Measurements from ENCODE around the gene TRNT1.

The TRNT1 gene

DNA sequence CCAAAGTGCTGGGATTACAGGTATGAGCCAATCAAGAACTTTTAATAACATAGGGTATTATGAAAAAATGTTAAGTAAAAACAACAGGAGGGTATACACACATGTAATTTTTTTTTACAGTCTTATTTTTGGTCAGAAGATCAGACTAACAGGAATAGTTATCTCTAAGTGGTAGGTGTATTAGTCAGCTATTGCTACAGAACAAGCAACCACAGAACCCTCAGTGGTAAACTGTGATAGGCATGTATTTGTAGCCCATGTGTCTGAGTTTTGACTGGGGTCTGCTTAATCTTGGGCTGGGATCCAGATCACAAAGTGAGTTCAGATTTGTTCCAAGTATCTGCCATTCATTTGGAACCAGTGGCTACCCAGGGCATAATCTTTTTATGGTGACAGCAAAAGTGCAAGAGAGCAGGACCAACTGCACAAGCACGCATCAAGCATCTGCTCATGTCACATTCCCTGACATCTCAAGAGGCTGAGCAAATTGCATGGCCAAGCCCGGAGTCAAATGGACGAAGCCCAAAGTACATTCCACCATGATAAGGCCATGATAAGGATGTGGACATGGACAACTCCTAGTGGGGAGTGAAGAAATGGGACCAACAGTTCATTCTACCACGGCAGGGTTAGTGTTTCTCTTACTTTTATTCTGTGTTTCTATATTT, 13.6 kb upstream of the TRNT1 start:
- DNase-seq: no peak

DNA sequence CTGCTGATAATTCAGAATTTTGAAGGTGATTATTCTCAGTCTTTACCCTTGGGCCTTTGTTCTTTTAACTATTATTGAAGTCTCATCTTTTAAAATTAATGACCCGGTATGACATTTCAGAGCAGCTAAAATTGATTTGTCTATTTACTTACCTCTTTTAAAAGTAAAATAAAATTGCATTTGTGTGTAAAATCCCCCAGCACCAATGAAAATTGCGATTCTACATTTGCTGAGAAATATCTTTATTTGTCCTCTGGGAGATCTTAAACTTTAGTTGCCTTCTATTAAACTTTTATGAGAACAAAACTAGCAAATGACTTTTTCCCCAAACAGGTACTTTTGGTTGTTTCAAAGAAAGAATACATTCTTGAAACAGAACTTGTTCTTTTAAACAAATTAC, 9.1 kb upstream of the TRNT1 start:
- no peak for DNase-seq

DNA sequence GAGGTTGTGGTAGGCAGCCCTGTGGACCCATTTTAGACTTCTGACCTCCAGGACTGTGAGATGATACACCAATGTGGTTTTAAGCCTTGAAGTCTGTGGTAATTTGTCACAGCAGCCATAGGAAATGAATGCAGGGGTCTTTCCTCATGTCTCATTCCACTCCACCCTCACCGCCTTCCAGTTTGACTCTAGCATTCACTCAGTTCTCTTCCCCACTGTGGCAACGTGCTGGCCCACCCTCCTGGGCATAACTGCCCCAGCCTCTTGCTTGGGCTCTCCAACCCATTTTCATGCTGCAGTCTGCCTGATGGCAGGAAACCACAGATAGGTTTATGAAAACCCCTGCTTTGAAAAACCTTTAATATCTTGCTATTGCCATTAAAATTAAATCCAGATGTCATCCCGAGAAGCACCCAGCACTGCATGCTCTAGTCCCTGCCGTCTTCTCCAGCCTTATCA, 7.3 kb upstream of the TRNT1 start:
- DNase-seq: no peak

DNA sequence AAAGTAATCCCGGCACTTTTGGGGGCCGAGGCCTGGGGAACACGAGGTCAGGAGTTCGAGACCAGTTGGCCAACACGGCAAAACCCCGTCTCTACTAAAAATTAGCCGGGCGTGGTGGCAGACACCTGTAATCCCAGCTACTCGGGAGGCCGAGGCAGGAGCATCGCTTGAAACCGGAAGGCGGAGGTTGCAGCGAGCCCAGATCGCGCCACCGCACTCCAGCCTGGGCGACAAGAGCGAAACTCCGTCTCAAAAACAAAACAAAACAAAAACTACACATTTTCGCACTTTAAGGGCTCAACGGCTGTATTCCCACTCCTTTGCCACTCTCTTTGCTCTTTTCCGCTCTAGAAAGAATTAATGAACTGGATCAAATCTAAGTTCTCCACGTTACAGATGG, 763 bp upstream of the TRNT1 start:
- DNase-seq: no peak

DNA sequence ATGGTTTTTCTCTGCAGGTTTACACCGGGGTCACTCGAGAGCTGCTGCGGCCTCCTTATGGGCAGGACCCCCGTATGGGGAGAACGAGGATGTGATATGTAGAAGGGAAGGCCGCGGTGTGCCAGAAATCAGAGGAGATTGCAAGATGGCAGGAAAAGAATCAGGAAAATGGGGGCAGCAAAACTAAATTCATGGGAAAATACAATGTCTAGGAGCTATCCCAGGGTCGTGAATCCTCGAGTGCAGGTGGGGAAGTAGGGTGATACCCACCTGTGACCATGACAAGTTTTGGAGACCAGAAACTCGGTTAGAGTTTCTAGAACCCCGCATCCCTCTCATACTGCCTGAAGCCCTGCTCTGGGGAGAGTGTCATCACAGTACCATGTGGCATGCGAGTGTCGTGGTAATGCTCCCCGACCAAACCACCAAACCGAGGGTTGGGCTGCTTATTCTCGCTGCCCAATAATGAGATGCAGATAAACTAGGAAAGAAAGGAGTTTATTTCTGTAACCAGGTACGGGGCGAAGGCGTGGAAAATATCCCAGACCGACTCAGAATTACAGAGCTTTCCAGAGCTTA, 781 bp downstream of the TRNT1 start:
- no peak for DNase-seq

DNA sequence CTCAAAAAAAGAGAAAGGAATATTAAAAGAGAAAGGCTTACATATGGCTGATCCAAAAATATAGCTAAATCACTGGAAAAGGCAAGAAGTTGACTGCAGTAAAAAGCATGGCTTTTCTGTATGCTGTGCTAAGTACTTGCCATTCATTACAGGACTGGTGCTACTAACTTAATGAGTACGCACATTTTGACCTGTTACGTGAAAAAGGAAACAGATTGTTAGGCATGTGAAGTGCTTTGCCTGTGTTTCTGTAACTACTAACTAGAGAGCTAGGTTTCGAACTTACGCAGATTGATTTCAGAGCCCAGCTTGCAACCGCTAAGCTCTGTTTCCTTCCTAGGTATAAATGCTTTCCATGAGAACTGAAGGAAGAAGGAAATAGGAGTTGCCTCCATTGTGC, 2.8 kb downstream of the TRNT1 start:
- no peak for DNase-seq

DNA sequence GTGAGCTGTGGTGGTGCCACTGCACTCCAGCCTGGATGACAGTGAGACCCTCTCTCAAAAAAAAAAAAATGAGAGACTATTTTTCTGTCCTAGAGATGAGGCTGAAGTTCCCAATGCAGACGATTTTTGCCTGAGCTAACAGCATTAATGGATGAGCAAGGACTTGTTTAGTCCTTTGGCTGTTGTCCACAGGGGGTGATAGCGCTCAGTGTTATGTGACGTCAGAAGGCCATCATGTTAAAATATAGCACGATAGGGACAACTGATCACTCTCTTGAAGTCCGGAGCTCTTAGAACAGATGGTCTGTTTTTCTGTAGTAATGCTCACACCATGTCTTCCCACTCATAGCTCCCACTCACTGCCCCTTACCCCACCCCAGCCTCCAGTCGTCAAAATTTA, 6.8 kb downstream of the TRNT1 start:
- DNase-seq: no peak

DNA sequence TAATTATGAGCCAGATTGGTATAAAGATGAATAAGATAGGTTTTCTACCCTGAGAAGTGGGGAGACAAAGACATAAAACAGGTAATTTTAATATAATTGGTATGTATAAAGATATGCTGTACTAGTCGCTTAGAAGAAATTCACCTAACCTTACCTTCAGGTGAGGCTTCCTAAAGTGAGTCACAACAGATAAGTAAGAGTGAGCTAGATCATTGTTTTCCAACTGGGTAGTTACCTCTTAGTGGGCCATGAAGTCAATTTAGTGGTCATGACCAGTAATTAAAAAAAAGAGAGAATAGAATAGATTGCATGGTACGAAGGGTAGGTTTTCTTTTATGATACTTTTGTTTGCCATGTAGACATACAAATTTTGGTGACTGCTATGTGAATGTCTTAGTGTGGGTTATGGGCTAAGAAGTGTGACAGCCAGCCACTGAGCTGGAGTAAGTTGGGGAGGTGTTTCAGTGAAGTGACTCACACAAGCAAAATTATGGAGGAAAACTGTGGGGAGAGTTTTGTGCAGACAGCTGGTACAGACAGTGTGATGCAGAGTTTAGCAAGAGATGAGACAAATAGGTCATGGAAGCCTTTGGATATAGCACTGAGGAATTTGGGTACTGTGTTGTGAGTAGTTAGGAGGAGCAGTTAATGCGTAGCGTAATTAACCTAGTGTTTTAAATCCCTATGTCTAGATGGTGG, 8.2 kb downstream of the TRNT1 start:
- no peak for DNase-seq

DNA sequence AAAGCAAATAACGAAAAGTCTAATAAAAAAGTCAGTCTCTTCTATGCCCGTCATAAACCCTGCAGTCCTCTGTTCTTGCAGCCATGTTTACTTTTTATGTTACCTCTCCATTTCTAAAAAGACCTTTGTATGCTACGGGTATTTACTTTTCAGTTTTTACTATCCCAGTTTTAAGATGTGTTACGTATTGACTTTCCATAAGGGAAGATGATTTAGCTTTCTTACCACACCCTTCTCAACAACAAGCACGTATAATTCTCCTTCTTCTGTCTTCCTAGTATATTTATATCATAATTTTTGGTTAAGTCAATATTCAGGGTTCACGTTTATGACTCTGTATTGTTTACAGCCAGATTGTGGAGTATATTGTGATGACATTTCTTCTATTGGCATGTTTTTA, 10.8 kb downstream of the TRNT1 start:
- DNase-seq: no peak

DNA sequence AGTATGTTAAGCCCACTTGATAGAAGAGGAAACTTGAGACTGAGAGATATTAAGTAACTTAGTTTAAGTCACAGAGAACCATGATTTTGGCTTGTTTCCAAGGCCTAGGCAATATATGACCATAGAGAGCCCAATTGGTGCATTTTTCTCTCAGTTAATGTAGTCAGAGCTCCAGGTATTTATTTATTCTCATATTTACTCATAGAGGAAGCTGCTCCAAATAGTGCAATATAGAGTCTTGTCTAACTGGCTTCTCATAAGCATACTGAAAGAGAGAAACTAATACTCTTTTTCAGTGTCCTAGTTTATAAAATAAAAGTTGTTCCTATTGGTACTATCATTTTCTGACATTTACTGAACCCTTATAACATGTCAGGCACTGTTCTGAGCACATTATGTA, 15.2 kb downstream of the TRNT1 start:
- DNase-seq: no peak

DNA sequence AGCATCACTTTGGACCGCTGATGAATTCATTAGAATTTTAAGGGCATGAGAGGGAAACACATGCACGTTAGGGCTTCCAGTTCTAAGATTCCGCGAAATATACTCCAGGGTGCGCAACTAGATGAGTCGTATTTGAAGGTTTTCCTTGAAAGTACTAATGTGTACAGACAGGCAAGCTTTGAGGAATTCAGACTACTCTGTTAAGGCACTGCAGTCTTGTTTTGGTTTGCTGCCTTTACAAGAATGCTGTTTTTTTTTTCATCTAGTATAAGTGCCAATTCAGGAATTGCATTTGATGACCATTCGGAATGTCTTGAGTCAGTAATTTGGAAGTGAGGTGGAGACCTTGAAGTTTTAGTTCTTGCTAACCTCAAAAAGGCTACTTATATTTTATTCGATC, 19.1 kb downstream of the TRNT1 start:
- DNase-seq: no peak

DNA sequence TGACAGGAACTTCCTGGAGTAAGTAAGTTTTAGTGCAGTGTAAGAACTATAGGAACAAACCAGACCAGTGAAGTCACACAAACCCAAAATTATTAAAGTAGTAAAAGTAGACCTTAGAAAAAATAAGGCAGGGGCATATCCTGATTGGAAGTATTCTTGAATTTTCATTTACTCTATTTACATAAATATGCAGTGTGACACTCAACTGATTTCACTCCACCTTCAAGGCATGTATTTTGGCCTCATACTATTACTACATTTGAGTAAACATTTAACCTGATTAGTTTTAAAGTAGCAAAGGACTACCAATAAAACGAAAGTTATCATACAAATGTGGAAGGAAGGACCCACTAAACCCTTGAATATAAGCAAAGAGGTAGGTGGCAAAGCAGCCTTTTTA, 22.8 kb downstream of the TRNT1 start:
- no peak for DNase-seq

DNA sequence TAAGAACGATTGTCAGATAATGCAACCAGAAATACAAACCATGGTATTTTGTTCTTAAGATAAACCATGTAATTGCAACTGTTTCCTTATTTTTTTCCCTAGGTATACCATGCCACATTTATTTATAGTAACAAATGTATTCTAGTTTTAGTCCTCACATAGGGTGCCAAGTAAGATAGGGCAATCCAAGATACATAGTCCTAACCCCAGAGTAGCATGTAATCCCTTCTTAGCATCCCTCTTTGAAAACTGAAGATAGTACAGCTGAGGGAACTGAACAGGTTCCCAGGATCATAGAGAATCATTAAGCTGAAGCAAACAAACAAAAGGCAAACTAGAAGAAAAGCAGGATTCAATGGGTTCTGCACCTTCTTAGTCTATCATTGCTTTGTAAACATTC, 24.8 kb downstream of the TRNT1 start:
- no peak for DNase-seq

DNA sequence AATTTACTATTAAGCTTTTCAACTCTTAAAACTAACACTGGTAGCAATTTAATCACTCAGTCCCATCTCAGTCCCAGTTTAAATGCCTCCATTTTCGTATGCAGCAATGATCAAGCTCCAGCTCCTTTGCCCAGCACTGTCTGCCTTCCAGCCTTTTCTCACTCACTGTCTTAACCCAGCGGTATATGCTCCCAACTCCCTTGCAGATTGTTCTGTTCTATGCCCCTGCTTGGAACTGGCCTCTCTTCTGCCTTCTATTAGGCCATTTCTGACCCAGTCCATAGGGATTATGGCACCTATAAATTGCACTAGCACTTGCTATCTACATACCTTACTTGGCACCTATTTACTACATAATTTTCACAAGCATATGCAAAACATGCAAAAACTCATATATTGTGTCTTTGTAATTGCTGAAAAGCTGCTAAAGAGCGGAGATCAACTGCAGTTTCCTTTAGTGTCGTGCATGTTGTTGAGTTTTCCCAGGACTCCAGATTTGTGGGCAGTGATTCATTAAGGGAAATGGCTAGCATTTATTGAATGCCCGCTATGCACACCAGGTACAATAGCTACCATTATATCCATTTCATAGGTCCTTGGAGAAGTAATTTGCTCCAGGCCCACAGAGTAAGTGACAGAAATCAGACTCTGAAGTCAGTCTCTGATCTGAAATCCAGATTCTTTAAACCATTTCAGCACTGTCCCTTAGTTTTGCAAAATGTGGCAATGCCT, 28.3 kb downstream of the TRNT1 start:
- no peak for DNase-seq

DNA sequence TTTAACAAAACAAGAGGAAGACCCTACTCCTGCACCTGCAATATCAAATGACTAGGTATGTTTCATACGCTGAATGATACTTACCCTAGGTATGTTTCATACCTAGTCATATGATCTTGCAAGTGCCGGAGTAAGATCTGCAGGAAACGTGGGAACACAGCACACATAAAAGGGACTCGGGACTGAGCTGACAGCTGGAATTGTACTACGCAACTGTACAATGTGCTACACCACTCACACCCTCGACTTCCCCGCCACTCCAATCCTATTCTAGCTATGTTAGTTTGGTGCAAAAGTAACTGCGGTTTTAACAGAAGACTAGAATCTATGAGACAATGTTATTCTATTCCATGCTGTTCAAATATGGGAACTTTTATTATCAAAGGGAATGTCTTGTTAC, 30.7 kb downstream of the TRNT1 start:
- no peak for DNase-seq

DNA sequence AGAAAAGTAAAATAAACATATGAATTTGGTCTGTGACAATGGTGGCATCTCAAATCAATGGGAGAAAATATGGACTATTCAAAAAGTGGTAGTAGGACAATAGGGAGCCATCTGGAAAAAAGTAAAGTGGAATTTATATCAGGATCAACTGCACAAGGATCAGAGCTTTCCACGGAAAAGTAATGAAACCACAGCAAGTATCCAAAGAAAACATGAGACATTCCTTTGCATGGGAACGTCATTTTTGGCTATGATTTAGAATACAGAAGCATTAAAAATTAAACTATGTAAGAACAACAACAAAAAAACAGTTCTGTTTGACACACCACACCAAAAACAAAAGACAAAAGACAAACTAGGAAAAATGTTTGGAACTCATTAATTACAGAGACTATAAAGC, 34.1 kb downstream of the TRNT1 start:
- no peak for DNase-seq

DNA sequence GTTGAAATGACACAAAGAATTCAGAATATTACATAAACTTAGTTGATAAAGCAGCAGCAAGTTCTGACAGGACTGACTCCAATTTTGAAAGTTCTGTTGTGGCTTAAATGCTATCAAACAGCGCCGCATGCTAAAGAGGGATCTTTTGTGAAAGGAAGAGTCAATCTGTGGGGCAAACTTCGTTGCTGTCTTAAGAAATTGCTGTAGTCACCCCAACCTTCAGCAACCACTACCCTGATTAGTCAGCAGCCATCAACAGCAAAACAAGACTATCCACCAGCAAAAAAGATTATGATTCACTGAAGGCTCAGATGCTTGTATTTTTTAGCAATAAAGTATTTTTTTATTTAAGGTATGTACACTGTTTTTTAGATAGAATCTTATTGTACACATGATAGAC, 38.5 kb downstream of the TRNT1 start:
- no peak for DNase-seq

DNA sequence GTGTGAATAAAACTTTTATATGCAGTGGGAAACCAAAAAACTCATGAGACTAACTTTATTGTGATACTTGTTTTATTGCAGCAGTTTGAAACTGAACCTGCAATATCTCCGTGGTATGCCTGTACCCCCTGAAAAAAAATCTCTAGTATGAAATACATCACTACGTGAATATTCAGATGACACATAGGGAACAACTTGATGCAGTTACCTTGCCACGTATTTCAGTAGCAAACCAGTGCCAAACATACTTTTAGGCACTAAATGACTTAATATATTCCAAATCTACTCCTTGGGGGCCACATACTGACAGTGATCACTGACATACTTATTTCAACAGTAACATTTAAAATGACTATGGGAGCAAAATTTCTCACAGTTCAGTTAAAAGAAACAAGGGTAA, 38.9 kb downstream of the TRNT1 start:
- no peak for DNase-seq

DNA sequence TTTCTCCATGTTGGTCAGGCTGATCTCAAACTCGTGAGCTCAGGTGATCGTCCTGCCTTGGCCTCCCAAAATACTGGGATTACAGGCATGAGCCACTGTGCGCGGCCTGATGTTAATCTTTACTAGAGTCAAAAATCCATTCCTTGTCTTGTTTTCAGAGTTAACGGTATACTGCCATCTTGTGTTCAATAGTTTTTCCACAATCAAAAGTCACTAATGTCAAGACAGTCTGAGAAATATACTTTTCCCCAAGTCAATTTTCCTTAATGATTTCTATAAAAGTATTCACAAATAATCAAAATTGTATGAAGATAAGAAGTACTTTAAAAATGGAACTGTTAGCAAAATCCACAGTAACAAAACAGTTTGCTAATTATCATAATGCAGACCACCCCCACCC, 44.3 kb downstream of the TRNT1 start:
- no peak for DNase-seq

DNA sequence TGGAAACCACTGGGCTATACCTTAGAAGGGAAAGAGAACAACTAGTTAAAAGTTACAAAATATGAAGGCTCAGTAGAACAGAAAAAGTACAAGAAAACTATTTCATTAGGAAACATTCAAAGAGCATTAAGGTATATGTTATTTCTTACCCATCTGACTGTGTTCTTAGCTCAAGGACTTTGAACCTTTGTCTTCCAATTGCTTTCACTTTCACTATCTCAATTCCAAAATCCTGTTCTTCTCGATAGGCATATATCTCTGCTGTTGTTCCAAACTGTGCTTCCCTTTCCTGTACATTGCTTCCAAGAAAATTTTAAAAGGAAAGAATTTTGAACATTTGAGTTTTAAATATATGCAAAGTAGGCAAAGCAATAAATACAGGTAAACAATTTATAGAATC, 45.9 kb downstream of the TRNT1 start:
- no peak for DNase-seq

DNA sequence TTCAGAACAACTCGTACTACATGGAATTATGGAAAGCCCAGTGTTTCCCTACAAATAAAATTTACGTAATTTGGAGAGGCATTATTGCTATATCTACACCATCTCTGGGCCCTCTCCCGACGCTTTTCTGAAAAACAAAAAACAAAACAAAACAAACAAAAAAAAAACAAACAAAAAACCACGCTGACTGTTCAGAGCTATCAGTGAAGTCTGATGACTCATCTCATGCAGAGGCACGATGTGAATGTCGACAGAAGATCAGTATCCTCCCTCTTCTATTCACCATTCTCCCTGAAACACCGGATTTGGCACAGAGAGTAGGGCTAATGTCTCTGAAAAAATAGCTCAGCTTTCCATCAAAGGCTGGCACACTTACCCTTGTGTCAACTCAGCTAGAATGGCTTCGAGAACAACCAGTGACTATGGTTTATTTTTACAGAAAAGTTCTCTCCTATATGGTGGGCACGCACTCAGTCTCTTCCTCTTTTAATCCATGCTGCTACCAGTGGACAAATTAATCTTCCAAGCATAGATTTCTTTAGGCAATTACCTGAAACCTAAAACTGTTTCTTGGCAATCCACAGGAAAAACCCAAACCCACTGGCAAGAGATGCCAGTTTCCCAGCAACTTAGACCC, 51.2 kb downstream of the TRNT1 start:
- no peak for DNase-seq

DNA sequence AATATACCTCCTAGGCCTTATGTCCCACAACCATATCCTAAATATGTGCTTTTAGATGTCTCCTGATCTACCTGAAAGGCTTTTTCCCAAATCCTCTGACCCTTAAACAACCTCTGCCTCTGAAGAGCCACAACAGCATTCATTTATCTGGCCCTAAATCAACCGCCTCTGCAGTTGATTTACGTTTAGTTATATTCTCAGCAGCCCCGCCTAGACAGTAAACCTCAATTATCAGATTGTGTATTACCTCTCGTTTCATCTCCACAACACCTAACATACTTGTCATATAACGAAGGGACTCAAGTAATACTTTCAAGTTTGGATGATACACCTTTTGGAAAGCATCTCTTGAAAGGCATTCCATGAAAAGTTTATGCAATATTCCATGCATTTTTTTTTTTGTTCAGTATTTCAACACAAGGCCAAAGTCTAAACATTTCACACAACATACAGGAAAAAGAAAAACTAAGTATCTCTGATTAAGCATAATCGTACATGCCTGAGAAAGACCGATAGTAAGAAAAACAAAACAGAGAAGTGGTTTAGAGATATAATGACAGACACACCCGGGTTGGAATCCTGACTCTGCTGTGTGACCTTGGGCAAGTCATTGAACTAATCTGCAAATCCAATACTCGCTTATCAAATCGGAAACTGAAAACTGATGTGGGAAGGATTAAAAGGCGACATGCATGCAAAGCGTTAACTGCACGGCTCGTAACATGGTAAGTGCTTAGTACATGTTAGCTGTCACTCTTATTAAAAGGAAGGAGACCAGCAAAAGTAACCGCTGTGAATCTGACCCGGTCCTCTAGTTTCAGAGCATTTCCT, 52.0 kb downstream of the TRNT1 start:
- DNase-seq: no peak
